HCT116 (cell line): ENCODE measurements around the gene FNBP1L. TPM values are rescaled to one million over a fixed set of nuclear protein-coding genes. Genes with fewer than 3 reads are reported as not detected.

Source experiments
- ATAC-seq: fragments of 200-7000 bp; cut with Tn5 transposase; 2 replicates; pipeline ENCODE4 v1.9.1; 2020; ENCODE audit warnings: mild to moderate bottlenecking, moderate library complexity
- BruUV-seq: library from RNA; stranded (reverse); fragments of 400-500 nt; replicated peaks from 2 replicates; lab custom pipeline; 2021; lab: Mats Ljungman, UMichigan
- CTCF ChIA-PET: fragments of 300-600 bp; sonication (Branson Sonifier 250); formaldehyde crosslinking; loops from one replicate; lab custom pipeline; 2021; ENCODE audit warnings: antibody characterized with exemption; lab: Charles Lee
- POLR2A ChIA-PET: fragments of 300-600, 350-600 bp; sonication (Branson Sonifier 250); formaldehyde crosslinking; loops from one replicate; lab custom pipeline; 2021; ENCODE audit warnings: antibody characterized with exemption; lab: Charles Lee
- RAD21 ChIA-PET, 2 experiments: fragments of 300-600 bp; sonication (Branson Sonifier 250); formaldehyde crosslinking; loops; one replicate each; lab custom pipeline; 2023; ENCODE audit warnings: low total read pairs in 2 of 2; ENCODE audit not compliant: uncharacterized antibody in 2 of 2, unreplicated experiment in 2 of 2, low non-redundant PET in 1 of 2; lab: Charles Lee
- DNase-seq: peaks from one replicate; pipeline ENCODE4 v3.0.0-alpha.2; 2010; ENCODE audit warnings: low read depth, low spot score
- H2AFZ ChIP-seq: fragments of 200-600 bp; shearing (Covaris generic), sonication (generic); 2 replicates; pipeline ENCODE4 v1.6.1; 2017; ENCODE audit warnings: low read depth, mixed run types, mixed read lengths, antibody characterized with exemption, low read length; ENCODE audit not compliant: poor library complexity, severe bottlenecking
- H3K27ac ChIP-seq: 2 replicates; pipeline ENCODE4 v1.5.1; 2012; ENCODE audit warnings: low read depth, low read length
- H3K27me3 ChIP-seq: fragments of 200-600 bp; sonication (generic); 2 replicates; pipeline ENCODE4 v1.6.1; 2016; ENCODE audit warnings: mixed run types, low read length, mixed read lengths; ENCODE audit not compliant: insufficient read depth
- H3K36me3 ChIP-seq, 2 experiments: fragments of 200-500 bp in 1 of 2; fragments of 200-600 bp in 1 of 2; sonication (Bioruptor generic) in 1 of 2; sonication (generic) in 1 of 2; 2 replicates each; pipeline versions ENCODE4 v1.5.1 to v1.6.1; 2014 to 2016; ENCODE audit warnings: low read length in 2 of 2, inconsistent platforms in 1 of 2, mixed read lengths in 1 of 2, mixed run types in 1 of 2; ENCODE audit not compliant: insufficient read depth in 2 of 2, control insufficient read depth in 1 of 2
- H3K4me1 ChIP-seq, 2 experiments: fragments of 200-600 bp in 1 of 2; sonication (generic) in 1 of 2; 2 replicates each; pipeline versions ENCODE4 v1.5.1 to v1.6.1; 2012 to 2017; ENCODE audit warnings: low read length in 2 of 2, inconsistent platforms in 1 of 2, mild to moderate bottlenecking in 1 of 2, mixed read lengths in 1 of 2, mixed run types in 1 of 2, moderate library complexity in 1 of 2; ENCODE audit not compliant: insufficient read depth in 2 of 2, control insufficient read depth in 1 of 2
- H3K4me2 ChIP-seq: fragments of 200-600 bp; sonication (generic); 2 replicates; pipeline ENCODE4 v1.6.1; 2017; ENCODE audit warnings: mixed run types, low read length, mixed read lengths
- H3K4me3 ChIP-seq, 2 experiments: fragments of 200-600 bp in 1 of 2; sonication (generic) in 1 of 2; replicated peaks in 1 of 2; 2 replicates each; pipeline ENCODE4 v1.5.1; 2011 to 2016; ENCODE audit warnings: low read length in 2 of 2, control low read depth in 1 of 2, low read depth in 1 of 2, mild to moderate bottlenecking in 1 of 2, mixed read lengths in 1 of 2, mixed run types in 1 of 2
- H3K79me2 ChIP-seq: fragments of 200-600 bp; sonication (generic); 2 replicates; pipeline ENCODE4 v1.6.1; 2017; ENCODE audit warnings: mild to moderate bottlenecking, mixed run types, low read length, moderate library complexity, mixed read lengths; ENCODE audit not compliant: insufficient read depth
- H3K9ac ChIP-seq: fragments of 200-600 bp; sonication (generic); 2 replicates; pipeline ENCODE4 v1.6.1; 2016; ENCODE audit warnings: low read length, mixed read lengths
- H3K9me2 ChIP-seq: fragments of 200-600 bp; sonication (generic), shearing (Covaris generic); 2 replicates; pipeline ENCODE4 v1.6.1; 2017; ENCODE audit warnings: mixed run types, mild to moderate bottlenecking, moderate library complexity; ENCODE audit not compliant: insufficient read depth
- H3K9me3 ChIP-seq, 2 experiments: fragments of 200-500 bp in 1 of 2; fragments of 200-600 bp in 1 of 2; sonication (Bioruptor generic) in 1 of 2; sonication (generic) in 1 of 2; 2 replicates each; pipeline ENCODE4 v1.6.1; 2014 to 2017; ENCODE audit warnings: low read length in 2 of 2, mixed read lengths in 2 of 2, inconsistent platforms in 1 of 2, low read depth in 1 of 2, mild to moderate bottlenecking in 1 of 2, mixed run types in 1 of 2, moderate library complexity in 1 of 2; ENCODE audit not compliant: control insufficient read depth in 1 of 2, insufficient read depth in 1 of 2
- H4K20me1 ChIP-seq: fragments of 200-600 bp; sonication (generic), shearing (Covaris generic); 2 replicates; pipeline ENCODE4 v1.6.1; 2017; ENCODE audit warnings: mixed run types, mild to moderate bottlenecking, moderate library complexity; ENCODE audit not compliant: insufficient read depth
- CEBPB ChIP-seq: IDR thresholded peaks from 2 replicates; pipeline ENCODE4 v1.6.1; 2012; ENCODE audit warnings: low read depth
- CTCF ChIP-seq, 3 experiments: fragments of 200-600 bp in 1 of 3; sonication (generic) in 1 of 3; IDR thresholded peaks in 2 of 3; conservative IDR thresholded peaks in 1 of 3; 2 replicates each; pipeline ENCODE4 v1.5.1; 2012 to 2017; ENCODE audit warnings: low read depth in 2 of 3, low read length in 2 of 3, antibody characterized with exemption in 1 of 3, borderline replicate concordance in 1 of 3, control low read depth in 1 of 3, mild to moderate bottlenecking in 1 of 3, mixed read lengths in 1 of 3, mixed run types in 1 of 3, moderate library complexity in 1 of 3; ENCODE audit not compliant: insufficient read depth in 1 of 3
- EGR1 ChIP-seq: IDR thresholded peaks from 2 replicates; pipeline ENCODE4 v1.6.1; 2012; ENCODE audit warnings: low read depth
- EZH2phosphoT487 ChIP-seq: fragments of 200-600 bp; IDR thresholded peaks from 2 replicates; pipeline ENCODE4 v1.6.1; 2018; ENCODE audit warnings: antibody characterized with exemption, borderline replicate concordance
- FOSL1 ChIP-seq: IDR thresholded peaks from 2 replicates; pipeline ENCODE4 v1.6.1; 2012; ENCODE audit warnings: low read depth
- REST ChIP-seq: IDR thresholded peaks from 2 replicates; pipeline ENCODE4 v1.6.1; 2012; ENCODE audit warnings: low read depth
- SRF ChIP-seq: IDR thresholded peaks from 2 replicates; pipeline ENCODE4 v1.6.1; 2012; ENCODE audit warnings: low read depth
- ZFX ChIP-seq: fragments of 450-650 bp; IDR thresholded peaks from 2 replicates; pipeline ENCODE4 v1.6.1; 2017
- intact Hi-C: fragments of 100-400 bp; cut with micrococcal nuclease; formaldehyde crosslinking; loops from 2 replicates; pipeline ENCODE4 v1.10.0; 2022
- total RNA-seq: library from RNA; stranded (reverse); gene quantifications from one replicate; pipeline ENCODE4 v1.2.1, GENCODE V29; 2021; ENCODE audit not compliant: unreplicated experiment

FNBP1L gene
- total RNA-seq, 1 experiment from 2014 or later = 26.1 TPM

GRCh38 chr1:93521618-93522017 lies 73.7 kb downstream of the FNBP1L start:
- BruUV-seq = no TSS peak
- H3K4me3 ChIP-seq = no peak overlapping the region
- POLR2A ChIA-PET = no interaction called here
- ATAC-seq (no peak), DNase-seq (no peak)
- H3K79me2 ChIP-seq = no peaks in the 10 kb centered on the region; the same call in 1 of the 2 replicates
- no peaks in the 10 kb centered on the region for H4K20me1 ChIP-seq
- no peaks in the 10 kb centered on the region for H3K27me3 ChIP-seq
- CTCF ChIA-PET = no interaction called here
- H3K27ac ChIP-seq = no peak overlapping the region
- peaks cover 4 to 15% of the 10 kb centered on the region in 2 experiments; a peak in 3 of 4 replicates for H3K4me1 ChIP-seq
- no peaks in the 10 kb centered on the region for H3K9me3 ChIP-seq
- RAD21 ChIA-PET = no interaction called here
- no peaks in the 10 kb centered on the region for H3K36me3 ChIP-seq
- no peak overlapping the region for H3K9ac ChIP-seq
- no peak overlapping the region for H3K4me2 ChIP-seq
- H2AFZ ChIP-seq = no peak overlapping the region
- TF ChIP-seq ZFX (no peak), CEBPB (no peak), FOSL1 (no peak), EGR1 (no peak), EZH2phosphoT487 (no peak), SRF (no peak)
- H3K9me2 ChIP-seq = no peaks in the 10 kb centered on the region
- intact Hi-C loops = no loop called here

GRCh38 chr1:93522721-93523120 lies 74.8 kb downstream of the FNBP1L start:
- intact Hi-C loops = no loop called here
- POLR2A ChIA-PET = no interaction called here
- no peak overlapping the region for H3K4me3 ChIP-seq
- H3K4me1 ChIP-seq = peaks cover 4 to 15% of the 10 kb centered on the region in 2 experiments; a peak in 3 of 4 replicates
- no peaks in the 10 kb centered on the region for H3K9me3 ChIP-seq
- no peak for ATAC-seq
- H3K9ac ChIP-seq = no peak overlapping the region
- H3K36me3 ChIP-seq = no peaks in the 10 kb centered on the region
- H4K20me1 ChIP-seq = no peaks in the 10 kb centered on the region
- H3K9me2 ChIP-seq = no peaks in the 10 kb centered on the region
- H3K4me2 ChIP-seq = no peak overlapping the region
- no TSS peak for BruUV-seq
- H3K27ac ChIP-seq = no peak overlapping the region
- TF ChIP-seq REST (no peak), CTCF (IDR thresholded peaks at IDR 0.05 in 2 of 3, conservative IDR thresholded peaks at IDR 0.05 in 1 of 3; ENCODE audit: borderline replicate concordance in 1 of 3, insufficient read depth in 1 of 3, low read depth in 2 of 3, low read length in 2 of 3) (no peak), EGR1 (no peak)
- H2AFZ ChIP-seq = no peak overlapping the region
- CTCF ChIA-PET = no interaction called here
- no peaks in the 10 kb centered on the region for H3K27me3 ChIP-seq
- no peaks in the 10 kb centered on the region; the same call in 1 of the 2 replicates for H3K79me2 ChIP-seq
- RAD21 ChIA-PET = no interaction called here
- DNase-seq = no peak
